ENCODE data around the gene RIN2.

DNA sequence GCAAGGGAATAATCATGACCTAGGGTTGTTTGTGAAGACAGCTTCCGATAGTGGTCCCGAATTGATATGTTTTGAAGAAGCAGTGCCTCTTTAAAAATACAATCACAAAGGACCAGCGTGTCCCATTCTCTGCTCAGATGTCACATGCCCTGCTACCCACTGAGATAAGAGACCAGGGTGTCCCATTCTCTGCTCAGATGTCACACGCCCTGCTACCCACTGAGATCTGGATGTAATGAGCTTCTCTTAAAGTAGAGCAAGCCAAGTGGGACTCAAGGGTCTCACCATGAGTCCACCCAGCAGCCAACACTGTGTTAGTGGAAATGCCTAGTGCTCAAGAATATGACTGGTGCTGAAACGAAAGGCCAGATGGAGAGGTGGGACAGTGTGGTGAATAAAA lies 22.2 kb downstream of the RIN2 start:
- TF ChIP-seq, protein P1, sequence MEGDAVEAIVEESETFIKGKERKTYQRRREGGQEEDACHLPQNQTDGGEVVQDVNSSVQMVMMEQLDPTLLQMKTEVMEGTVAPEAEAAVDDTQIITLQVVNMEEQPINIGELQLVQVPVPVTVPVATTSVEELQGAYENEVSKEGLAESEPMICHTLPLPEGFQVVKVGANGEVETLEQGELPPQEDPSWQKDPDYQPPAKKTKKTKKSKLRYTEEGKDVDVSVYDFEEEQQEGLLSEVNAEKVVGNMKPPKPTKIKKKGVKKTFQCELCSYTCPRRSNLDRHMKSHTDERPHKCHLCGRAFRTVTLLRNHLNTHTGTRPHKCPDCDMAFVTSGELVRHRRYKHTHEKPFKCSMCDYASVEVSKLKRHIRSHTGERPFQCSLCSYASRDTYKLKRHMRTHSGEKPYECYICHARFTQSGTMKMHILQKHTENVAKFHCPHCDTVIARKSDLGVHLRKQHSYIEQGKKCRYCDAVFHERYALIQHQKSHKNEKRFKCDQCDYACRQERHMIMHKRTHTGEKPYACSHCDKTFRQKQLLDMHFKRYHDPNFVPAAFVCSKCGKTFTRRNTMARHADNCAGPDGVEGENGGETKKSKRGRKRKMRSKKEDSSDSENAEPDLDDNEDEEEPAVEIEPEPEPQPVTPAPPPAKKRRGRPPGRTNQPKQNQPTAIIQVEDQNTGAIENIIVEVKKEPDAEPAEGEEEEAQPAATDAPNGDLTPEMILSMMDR (conservative IDR thresholded peaks at IDR 0.05; ENCODE audit: low read length), result no peak
- no peak for TF ChIP-seq EZH2phosphoT487 (IDR thresholded peaks at IDR 0.05; ENCODE audit: borderline replicate concordance)
